Thyroid gland (tissue), 4 donors: ENCODE results near the gene ARHGAP15.

ENCODE experiments used
- POLR2A ChIP-seq, 2 donors: fragments of 450-650 bp; IDR thresholded peaks; one replicate each; pipeline ENCODE4 v1.6.1; 2017; ENCODE audit warnings: antibody characterized with exemption in 2 of 2, mild to moderate bottlenecking in 2 of 2, moderate library complexity in 1 of 2
- TF ChIP-seq, protein P1 (sequence below), 6 experiments: fragments of 200-600 bp in 3 of 6; fragments of 450-650 bp in 3 of 6; sonication (generic) in 3 of 6; IDR thresholded peaks; one replicate each; pipeline ENCODE4 v1.5.1; 2016 to 2019; ENCODE audit warnings: antibody characterized with exemption in 6 of 6, mild to moderate bottlenecking in 2 of 6, inconsistent platforms in 1 of 6, moderate library complexity in 1 of 6

DNA sequence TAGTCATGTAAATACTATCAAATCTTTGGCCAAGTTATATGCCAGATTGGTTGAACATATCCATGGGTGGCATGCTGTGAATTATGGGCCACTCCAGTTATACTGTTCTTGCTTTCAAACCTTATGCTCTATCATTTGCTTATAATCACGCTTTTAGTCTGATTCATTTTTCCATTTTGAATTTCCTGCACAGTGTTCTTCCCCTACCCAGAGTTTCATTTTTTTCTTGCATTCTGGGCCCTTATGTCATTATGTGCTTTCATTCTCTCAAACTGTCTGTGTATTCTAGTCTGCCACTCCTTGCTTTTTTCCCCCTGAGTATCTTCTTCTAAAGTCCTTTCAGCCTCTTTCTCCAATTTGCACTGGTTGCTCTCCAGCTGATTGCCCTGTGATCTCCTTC lies 364.1 kb downstream of the ARHGAP15 start:
- TF ChIP-seq, protein P1, sequence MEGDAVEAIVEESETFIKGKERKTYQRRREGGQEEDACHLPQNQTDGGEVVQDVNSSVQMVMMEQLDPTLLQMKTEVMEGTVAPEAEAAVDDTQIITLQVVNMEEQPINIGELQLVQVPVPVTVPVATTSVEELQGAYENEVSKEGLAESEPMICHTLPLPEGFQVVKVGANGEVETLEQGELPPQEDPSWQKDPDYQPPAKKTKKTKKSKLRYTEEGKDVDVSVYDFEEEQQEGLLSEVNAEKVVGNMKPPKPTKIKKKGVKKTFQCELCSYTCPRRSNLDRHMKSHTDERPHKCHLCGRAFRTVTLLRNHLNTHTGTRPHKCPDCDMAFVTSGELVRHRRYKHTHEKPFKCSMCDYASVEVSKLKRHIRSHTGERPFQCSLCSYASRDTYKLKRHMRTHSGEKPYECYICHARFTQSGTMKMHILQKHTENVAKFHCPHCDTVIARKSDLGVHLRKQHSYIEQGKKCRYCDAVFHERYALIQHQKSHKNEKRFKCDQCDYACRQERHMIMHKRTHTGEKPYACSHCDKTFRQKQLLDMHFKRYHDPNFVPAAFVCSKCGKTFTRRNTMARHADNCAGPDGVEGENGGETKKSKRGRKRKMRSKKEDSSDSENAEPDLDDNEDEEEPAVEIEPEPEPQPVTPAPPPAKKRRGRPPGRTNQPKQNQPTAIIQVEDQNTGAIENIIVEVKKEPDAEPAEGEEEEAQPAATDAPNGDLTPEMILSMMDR (IDR thresholded peaks at IDR 0.05): no peak
- no peak for TF ChIP-seq POLR2A (IDR thresholded peaks at IDR 0.05)
